Ramos (cell line): Measurements from ENCODE around the gene CEACAM18.

Experiments used
- in situ Hi-C: fragments of 300-500 bp; cut with MboI; formaldehyde crosslinking; loops from one replicate; pipeline ENCODE4 v1.14.3; 2022; ENCODE audit warnings: low sequenced_read_pairs; ENCODE audit not compliant: unreplicated experiment

CEACAM18 gene

GRCh38 chr19:51478381-51479234 is at the start of gene CEACAM18:
Gene CEACAM18, plus strand, starts transcription at chr19:51478539.
- in situ Hi-C loops, result no loop called here

GRCh38 chr19:51430221-51430620 is 48.1 kb upstream of the CEACAM18 start:
- in situ Hi-C loops, result loop anchor here (25.0 kb wide), 1 partner anchor 268 kb away; no protein-coding TSS in a partner anchor

- in situ Hi-C loops, result loop anchor here (25.0 kb wide), 1 partner anchor 269 kb away; no protein-coding TSS in a partner anchor
Measured at GRCh38 chr19:51431124-51431523, 47.2 kb upstream of the CEACAM18 start.

GRCh38 chr19:51433043-51433442 is 45.3 kb upstream of the CEACAM18 start:
- in situ Hi-C loops, result loop anchor here (25.0 kb wide), 1 partner anchor 271 kb away; no protein-coding TSS in a partner anchor

- in situ Hi-C loops, result loop anchor here (25.0 kb wide), 1 partner anchor 272 kb away; no protein-coding TSS in a partner anchor
Measured at GRCh38 chr19:51434456-51434855, 43.9 kb upstream of the CEACAM18 start.

- in situ Hi-C loops, result loop anchor here (5.0 to 25.0 kb wide), 2 partner anchors 102 to 277 kb away; no protein-coding TSS in a partner anchor
Measured at GRCh38 chr19:51439021-51439465, 39.3 kb upstream of the CEACAM18 start.

GRCh38 chr19:51440052-51440451 is 38.3 kb upstream of the CEACAM18 start:
- in situ Hi-C loops, result loop anchor here (25.0 kb wide), 1 partner anchor 278 kb away; no protein-coding TSS in a partner anchor

GRCh38 chr19:51440846-51441409 is 37.4 kb upstream of the CEACAM18 start:
- in situ Hi-C loops, result loop anchor here (25.0 kb wide), 1 partner anchor 279 kb away; no protein-coding TSS in a partner anchor

- in situ Hi-C loops, result loop anchor here (25.0 kb wide), 1 partner anchor 279 kb away; no protein-coding TSS in a partner anchor
Measured at GRCh38 chr19:51441410-51442390, 36.6 kb upstream of the CEACAM18 start.

- in situ Hi-C loops, result loop anchor here (25.0 kb wide), 1 partner anchor 285 kb away; no protein-coding TSS in a partner anchor
Measured at GRCh38 chr19:51447510-51447909, 30.8 kb upstream of the CEACAM18 start.

- in situ Hi-C loops, result loop anchor here (25.0 kb wide), 1 partner anchor 286 kb away; no protein-coding TSS in a partner anchor
Measured at GRCh38 chr19:51448011-51448410, 30.3 kb upstream of the CEACAM18 start.

- in situ Hi-C loops, result loop anchor here (25.0 kb wide), 1 partner anchor 286 kb away; no protein-coding TSS in a partner anchor
Measured at GRCh38 chr19:51448411-51449016, 29.8 kb upstream of the CEACAM18 start.

GRCh38 chr19:51450730-51451307 is 27.5 kb upstream of the CEACAM18 start:
- in situ Hi-C loops, result no loop called here

GRCh38 chr19:51456541-51457290 is 21.6 kb upstream of the CEACAM18 start:
- in situ Hi-C loops, result no loop called here

GRCh38 chr19:51457351-51458013 is 20.9 kb upstream of the CEACAM18 start:
- in situ Hi-C loops, result no loop called here

GRCh38 chr19:51458051-51458645 is 20.2 kb upstream of the CEACAM18 start, which contains the start of gene SIGLEC8:
Gene SIGLEC8, minus strand, starts transcription at chr19:51458454. Its CDS starts 67 bp downstream, at chr19:51458387.
- in situ Hi-C loops, result no loop called here

GRCh38 chr19:51458899-51459505 is 19.3 kb upstream of the CEACAM18 start:
- in situ Hi-C loops, result no loop called here
